Ishikawa (cell line): ENCODE data around the gene XIRP2.

Experiments
- CEBPB ChIP-seq: IDR thresholded peaks from 2 replicates; pipeline ENCODE4 v1.6.1; 2012
- CREB1 ChIP-seq: IDR thresholded peaks from 2 replicates; pipeline ENCODE4 v1.6.1; 2012; ENCODE audit warnings: low read depth
- EGR1 ChIP-seq: IDR thresholded peaks from 2 replicates; pipeline ENCODE4 v1.6.1; 2012
- EP300 ChIP-seq: IDR thresholded peaks from 2 replicates; pipeline ENCODE4 v1.6.1; 2012; ENCODE audit warnings: borderline replicate concordance
- FOXM1 ChIP-seq: IDR thresholded peaks from 2 replicates; pipeline ENCODE4 v1.6.1; 2012; ENCODE audit warnings: low read depth, borderline replicate concordance
- MAX ChIP-seq: IDR thresholded peaks from 2 replicates; pipeline ENCODE4 v1.6.1; 2012
- NFIC ChIP-seq: IDR thresholded peaks from 2 replicates; pipeline ENCODE4 v1.6.1; 2012
- RAD21 ChIP-seq: IDR thresholded peaks from 2 replicates; pipeline ENCODE4 v1.6.1; 2012; ENCODE audit warnings: low read depth
- REST ChIP-seq: IDR thresholded peaks from 2 replicates; pipeline ENCODE4 v1.6.1; 2012; ENCODE audit warnings: low read depth, mild to moderate bottlenecking
- TAF1 ChIP-seq: IDR thresholded peaks from 2 replicates; pipeline ENCODE4 v1.6.1; 2012; ENCODE audit warnings: low read depth, mild to moderate bottlenecking
- TCF12 ChIP-seq: IDR thresholded peaks from 2 replicates; pipeline ENCODE4 v1.6.1; 2012; ENCODE audit warnings: low read depth
- TEAD4 ChIP-seq: IDR thresholded peaks from 2 replicates; pipeline ENCODE4 v1.6.1; 2012
- USF1 ChIP-seq: IDR thresholded peaks from 2 replicates; pipeline ENCODE4 v1.6.1; 2012
- YY1 ChIP-seq: IDR thresholded peaks from 2 replicates; pipeline ENCODE4 v1.6.1; 2012; ENCODE audit warnings: low read depth
- ZBTB7A ChIP-seq: IDR thresholded peaks from 2 replicates; pipeline ENCODE4 v1.6.1; 2012; ENCODE audit warnings: low read depth

XIRP2 gene

GRCh38 chr2:167132066-167132465 lies 243.8 kb downstream of the XIRP2 start:
- TF ChIP-seq TEAD4 (no peak), TAF1 (no peak), CREB1 (no peak), RAD21 (no peak), REST (no peak), ZBTB7A (no peak), EP300 (no peak), EGR1 (no peak)

- no peak for TF ChIP-seq FOXM1
- no peak for TF ChIP-seq YY1
- TF ChIP-seq NFIC, result no peak
- no peak for TF ChIP-seq TCF12
- TF ChIP-seq EP300, result no peak
- TF ChIP-seq MAX, result no peak
- TF ChIP-seq REST, result no peak
- TF ChIP-seq TAF1, result no peak
- no peak for TF ChIP-seq USF1
- TF ChIP-seq CREB1, result no peak
- TF ChIP-seq RAD21, result no peak
- TF ChIP-seq EGR1, result no peak
- no peak for TF ChIP-seq CEBPB
- TF ChIP-seq TEAD4, result no peak
- TF ChIP-seq ZBTB7A, result no peak
Measured at GRCh38 chr2:167132906-167133555, 244.8 kb downstream of the XIRP2 start.

GRCh38 chr2:167133614-167134013 lies 245.3 kb downstream of the XIRP2 start:
- TF ChIP-seq CREB1 (no peak), REST (no peak), CEBPB (no peak), MAX (no peak), EGR1 (no peak), RAD21 (no peak), EP300 (no peak), USF1 (no peak), FOXM1 (no peak), TEAD4 (no peak), YY1 (no peak), ZBTB7A (no peak), NFIC (no peak), TCF12 (no peak), TAF1 (no peak)

- no peak for TF ChIP-seq ZBTB7A
- no peak for TF ChIP-seq USF1
- TF ChIP-seq CREB1, result no peak
- TF ChIP-seq CEBPB, result no peak
- TF ChIP-seq EP300, result no peak
- TF ChIP-seq YY1, result no peak
Measured at GRCh38 chr2:167134381-167135072, 246.2 kb downstream of the XIRP2 start.
